ENCODE data around the gene TRMT44.

The TRMT44 gene

DNA sequence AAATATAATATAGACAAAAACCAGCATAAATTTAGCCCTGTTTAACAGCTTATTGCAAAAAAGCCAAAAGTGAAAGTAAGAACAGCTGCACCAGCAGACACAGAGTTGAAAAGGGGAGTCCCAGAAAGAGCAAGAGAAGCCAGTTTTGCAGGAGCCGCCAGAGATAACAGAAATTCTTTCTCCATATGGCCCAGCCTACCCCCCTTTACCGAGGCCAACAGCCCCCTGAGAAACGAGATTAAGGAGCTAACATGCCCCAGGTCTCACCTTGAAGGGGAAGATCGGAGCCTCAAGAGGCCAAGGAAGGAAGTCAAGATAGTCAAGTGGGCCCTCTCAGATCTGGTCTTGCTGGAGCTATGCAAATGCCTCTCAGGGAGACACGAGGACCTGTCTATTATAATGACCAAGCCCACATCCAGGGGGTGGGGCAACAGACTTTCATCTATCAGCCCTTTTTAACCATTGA is 4.9 kb upstream of the TRMT44 start:
- peak; percentile 43 for DNase-seq

- DNase-seq, result no peak
Measured at GRCh38 chr4:8437281-8437680, 3.3 kb upstream of the TRMT44 start.

DNA sequence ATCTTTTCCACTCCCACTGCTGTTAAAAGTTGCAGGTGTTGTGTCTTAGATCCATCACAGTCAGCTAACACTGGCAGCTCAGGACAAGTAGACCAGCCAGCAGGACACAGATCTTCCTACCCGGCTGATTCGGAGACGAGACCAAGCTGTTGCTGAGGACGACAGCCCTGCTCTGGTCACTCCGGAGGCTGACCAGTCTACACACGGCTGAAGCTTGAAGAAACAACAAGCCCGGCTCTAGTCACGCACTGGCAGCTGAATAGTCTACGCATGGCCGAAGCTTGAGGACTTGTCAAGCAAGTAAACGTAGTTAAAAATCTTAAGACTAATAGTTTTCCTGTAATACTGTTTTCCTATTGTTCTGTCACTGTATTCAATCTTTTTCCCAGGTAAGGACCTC is 1.8 kb upstream of the TRMT44 start:
- no peak for DNase-seq

- no peak for DNase-seq
Measured at GRCh38 chr4:8439168-8439567, 1.4 kb upstream of the TRMT44 start.

DNA sequence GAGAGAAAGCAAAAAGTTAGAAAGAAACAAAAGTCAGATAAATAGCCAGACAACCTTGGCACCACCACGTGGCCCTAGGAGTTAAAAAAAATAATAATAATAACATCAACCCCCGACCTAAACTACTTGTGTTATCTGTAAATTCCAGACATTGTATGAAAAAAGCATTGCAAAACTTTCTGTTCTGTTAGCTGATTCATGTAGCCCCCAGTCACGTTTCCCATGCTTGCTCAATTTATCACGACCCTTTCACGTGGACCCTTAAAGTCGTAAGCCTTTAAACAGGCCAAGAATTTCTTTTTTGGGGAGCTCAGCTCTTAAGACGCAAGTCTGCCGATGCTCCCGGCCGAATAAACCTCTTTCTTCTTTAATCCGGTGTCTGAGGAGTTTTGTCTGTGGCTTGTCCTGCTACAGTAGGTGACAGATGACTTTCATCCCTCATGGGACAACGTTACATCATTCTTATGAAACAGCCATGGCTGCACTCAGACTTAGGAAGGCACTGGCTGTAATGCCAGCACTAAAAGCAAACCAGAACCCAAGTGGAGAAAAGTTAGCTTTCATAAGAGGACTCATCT is 574 bp upstream of the TRMT44 start:
- DNase-seq, result no peak

GRCh38 chr4:8441499-8442091 is 1.0 kb downstream of the TRMT44 start:
- DNase-seq, result no peak

DNA sequence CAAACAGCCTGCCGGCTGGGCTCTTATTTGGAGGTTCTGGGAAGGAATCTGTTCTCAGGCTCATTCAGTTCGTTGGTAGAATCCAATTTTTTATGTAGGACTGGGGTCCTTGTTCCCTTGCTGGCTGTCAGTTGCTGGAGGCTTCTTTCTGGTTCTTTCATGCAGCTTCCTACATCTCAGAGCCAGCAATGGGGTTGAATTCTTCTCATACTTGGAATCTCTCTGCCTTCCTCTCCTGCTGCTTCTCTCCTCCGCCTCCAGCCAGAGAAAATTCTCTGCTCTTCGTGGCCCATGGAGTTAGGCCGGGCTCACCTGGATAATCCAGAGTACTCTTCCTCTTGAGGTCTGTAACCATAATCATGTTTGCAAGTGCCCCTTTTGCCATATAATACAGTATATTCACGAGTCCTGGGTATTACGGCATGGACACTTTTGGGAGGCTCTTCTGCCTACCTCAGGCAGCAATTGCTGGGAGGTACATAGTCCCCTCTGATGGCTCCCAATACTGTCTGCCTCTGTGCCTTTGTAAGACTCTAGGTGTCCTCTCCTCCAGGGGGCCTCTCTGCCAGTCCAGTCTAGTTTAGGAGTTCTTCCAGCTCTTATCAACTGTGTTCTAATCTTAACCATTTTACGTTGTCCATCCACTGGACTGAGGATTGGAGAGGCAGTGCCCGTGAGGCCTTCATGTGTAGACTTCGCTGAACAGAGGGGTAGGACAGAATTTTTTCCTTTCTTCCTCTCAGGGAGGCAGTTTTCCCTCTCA is 2.2 kb downstream of the TRMT44 start:
- DNase-seq, result no peak

DNA sequence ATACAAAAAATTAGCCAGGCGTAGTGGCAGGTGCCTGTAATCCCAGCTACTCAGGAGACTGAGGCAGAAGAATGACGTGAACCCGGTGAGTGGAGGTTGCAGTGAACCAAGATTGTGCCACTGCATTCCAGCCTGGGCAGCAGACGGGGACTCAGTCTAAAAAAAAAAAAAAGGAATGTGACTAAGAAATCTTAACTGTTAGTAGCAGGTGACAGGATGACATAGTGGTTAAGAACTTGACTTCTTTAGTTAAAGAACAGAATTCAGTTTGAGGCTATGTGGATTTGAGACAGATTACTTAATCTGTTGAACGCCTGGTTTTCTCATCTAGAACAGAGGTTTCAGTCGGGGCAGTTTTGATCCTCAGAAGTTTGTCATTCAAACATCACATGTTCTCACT is 3.2 kb downstream of the TRMT44 start:
- no peak for DNase-seq

- DNase-seq, result no peak
Measured at GRCh38 chr4:8446122-8446521, 5.5 kb downstream of the TRMT44 start.

DNA sequence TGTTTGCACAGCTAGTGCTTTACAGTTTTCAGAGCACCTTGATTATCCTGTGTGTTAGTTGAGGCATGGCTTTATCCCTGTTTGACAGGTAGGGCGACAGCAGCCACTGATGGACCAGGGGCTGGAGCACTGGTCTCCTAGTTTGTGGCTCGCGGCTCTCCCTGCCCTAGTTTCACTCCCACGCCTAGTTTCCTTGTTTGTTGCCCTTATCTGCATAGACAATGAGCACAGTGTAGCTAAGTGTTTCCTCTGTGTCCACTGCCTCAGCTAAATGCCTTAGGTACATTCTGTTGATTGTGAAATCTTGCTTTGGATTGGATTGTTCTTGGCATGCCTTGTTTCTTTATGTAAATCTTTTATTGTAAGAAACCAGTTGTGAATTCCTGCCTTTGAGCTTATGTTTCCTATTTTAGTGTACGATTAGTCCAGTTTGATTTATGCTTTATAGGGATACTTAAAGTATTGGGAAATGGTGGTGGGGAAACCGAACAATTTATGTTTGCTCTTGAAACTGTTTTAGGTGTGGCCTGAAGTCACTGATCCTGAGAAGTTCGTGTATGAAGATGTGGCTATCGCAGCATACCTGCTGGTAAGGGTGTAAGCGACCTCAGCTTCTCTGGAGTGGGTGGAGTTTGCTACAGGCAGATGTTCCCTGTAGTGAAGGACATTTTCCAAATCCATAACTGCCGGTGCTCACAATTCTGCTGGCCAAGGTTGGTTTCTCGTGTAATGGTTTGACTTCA is 11.0 kb downstream of the TRMT44 start:
- no peak for DNase-seq

DNA sequence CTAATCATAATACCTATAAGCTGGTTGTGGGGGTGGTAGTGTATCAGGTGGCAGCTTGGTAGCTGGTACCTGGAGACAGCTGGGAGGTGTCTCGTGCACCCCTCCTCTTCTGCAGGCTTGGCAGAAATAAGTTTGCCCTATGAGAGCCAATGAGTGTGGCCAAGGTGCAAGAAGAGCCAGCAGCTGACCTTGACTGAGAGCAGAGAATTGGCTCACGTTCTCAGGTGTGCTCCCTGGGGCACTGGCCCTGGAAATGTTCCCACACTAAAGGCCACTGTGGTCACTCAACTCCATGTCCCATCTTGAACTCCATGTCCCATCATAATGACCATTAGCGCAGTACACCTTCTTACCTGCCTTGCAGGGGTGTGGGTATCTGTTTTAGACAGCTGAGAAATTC is 13.4 kb downstream of the TRMT44 start:
- no peak for DNase-seq

GRCh38 chr4:8457646-8458252 is 17.2 kb downstream of the TRMT44 start:
- DNase-seq, result no peak

GRCh38 chr4:8459867-8460445 is 19.4 kb downstream of the TRMT44 start:
- DNase-seq, result no peak

DNA sequence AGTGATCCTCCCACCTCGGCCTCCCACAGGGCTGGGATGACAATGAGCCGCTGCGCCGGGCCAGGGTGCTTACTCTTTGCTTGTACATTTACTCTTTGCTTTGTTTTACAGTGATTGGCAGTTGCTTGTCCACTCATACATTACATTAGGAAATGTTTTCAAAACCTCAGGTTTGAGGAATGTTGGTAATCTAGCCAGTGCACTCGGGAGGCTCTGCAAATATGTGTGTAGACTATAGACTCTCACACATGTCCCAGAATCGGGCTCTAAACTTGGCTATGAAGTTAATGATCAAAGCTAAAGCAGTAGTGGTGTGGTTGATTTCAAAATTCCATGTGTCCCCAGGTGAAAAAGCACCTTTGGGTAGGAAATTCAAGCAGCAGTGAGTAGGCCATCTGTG is 20.5 kb downstream of the TRMT44 start:
- no peak for DNase-seq

- DNase-seq, result no peak
Measured at GRCh38 chr4:8461616-8462015, 21.0 kb downstream of the TRMT44 start.

DNA sequence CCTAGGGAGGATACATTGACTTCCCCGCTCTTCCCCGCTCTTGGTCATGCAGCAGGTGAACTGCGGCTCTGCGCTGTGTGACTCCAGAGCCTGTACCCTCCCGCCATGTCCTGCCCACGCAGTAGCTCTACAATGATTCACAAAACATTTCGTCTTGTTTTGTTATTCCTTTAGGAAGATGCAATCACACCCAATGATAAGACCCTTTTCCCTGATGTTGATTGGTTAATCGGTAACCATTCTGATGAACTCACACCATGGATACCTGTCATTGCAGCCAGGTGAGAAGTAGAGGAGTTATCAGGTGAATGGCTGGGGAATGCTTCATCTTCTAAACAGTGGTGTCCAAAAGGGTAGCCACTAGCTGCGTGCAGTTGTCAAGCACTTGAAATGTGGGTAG is 23.2 kb downstream of the TRMT44 start:
- no peak for DNase-seq

GRCh38 chr4:8464381-8464780 is 23.8 kb downstream of the TRMT44 start:
- no peak for DNase-seq

- no peak for DNase-seq
Measured at GRCh38 chr4:8465615-8466611, 25.3 kb downstream of the TRMT44 start.

DNA sequence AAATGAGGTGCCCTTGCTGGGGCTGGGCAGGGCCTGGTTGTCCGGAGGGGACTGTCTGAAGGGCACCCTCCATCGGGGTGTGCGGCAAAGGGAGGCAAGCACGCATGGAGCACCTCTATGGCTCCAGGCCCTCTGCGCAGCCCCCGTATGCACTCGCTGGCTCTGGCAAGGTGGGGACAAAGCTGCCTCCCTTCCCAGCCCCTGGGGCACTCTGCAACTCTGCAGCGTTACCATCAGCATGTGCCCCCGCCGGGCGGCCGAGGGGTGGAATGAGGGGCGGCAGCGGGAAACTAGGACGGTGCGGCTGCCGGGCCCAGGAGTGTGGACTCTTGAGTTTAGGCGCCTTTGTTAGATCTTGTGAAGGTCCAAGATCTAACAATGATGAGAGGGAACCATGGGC is 26.4 kb downstream of the TRMT44 start:
- no peak for DNase-seq

DNA sequence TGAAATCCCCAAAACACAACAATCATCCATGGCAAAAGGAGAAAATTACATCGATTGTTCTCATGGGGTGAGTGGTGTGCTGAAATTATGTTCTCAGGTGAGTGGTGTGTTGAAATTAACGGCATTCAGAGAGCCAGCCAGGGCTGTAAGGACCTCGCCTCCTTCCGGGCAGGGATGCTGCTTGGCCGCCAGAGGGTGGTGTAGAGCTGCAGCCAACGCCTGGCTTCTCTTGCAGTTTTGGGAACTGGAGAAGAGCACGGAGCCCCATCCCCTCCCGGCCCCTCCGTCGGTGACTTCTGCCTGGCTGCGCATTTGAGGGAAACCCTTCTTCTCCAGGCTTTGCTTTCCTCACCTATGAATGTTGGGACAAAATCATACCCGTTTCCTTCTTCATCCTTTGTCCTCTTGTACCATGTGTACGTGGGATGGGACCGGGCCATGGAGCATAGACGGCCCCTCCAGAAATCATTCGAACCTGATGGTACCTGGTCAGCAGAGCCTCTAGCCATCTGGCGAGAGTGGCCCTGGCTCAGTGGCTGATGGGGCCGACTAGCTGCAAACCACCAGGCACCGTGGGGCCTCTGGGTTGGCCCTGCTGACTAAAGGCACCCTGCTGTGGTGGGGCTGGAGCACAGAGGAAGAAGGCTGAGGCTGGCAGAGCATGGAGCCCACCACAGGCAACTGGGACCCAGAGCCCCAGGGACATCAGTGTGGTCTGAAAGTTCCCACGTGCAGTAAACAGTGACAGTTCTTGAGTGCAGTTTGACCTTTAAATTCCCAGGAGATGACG is 28.4 kb downstream of the TRMT44 start:
- no peak for DNase-seq

DNA sequence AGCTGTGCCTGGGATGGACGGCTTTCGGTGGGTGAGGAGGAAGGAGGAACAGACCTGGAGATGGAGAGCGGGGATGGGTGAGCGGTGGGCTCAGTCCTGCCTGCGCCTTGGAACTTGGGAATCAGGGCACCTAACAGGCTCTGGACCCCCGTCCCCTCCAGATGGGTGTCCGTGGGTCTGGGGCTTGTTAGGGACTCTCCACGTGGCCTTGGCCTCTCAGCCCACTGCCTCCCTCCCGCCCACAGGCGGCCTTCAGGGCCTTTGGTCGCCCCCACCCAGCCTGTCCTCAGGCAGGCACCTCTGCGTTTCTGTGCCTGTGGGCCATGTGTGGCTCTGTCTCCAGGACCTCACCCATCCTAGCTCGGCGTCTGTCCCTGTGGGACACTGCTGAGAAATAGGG is 29.0 kb downstream of the TRMT44 start:
- no peak for DNase-seq
